Skin epidermis (tissue), 12 donors: Measurements from ENCODE around the gene BACE2.
"Not testable (repeated sequence)": the region's sequence is repeated elsewhere in the genome, so short reads cannot be mapped to it uniquely, and the experiment has no call there.

Experiments used
- H3K27ac ChIP-seq, 21 experiments: fragments of 200-600 bp; sonication (generic) in 11 of 21; one replicate each; pipeline ENCODE4 v1.5.0; 2020; ENCODE audit warnings: mild to moderate bottlenecking in 3 of 21, inconsistent platforms in 2 of 21, moderate library complexity in 2 of 21
- H3K4me3 ChIP-seq, 7 experiments: fragments of 200-600 bp; sonication (generic) in 2 of 7; one replicate each; pipeline ENCODE4 v1.5.0; 2020; ENCODE audit warnings: inconsistent platforms in 2 of 7, mild to moderate bottlenecking in 2 of 7, moderate library complexity in 1 of 7

Gene BACE2

DNA sequence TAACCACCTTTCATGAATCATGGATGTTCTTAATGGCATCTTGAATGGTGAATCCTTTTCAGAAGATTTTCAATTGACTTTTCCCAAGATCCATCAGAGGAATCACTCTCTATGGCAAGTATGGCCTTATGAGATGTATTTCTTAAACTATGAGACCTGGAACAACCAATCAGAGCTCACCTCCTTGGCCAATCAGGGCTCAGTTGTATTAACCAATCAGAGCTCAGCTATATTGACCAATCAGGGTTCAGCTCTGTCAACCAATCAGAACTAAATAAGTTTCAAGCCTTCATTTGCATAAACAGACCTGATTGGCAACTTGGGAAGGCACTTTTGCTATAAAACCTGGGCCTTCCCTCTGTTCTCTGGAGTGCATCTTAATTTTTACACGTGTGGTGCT is 135.0 kb downstream of the BACE2 start:
- Histone ChIP-seq H3K27ac (no peak overlapping the region), H3K4me3 (no peak overlapping the region)

DNA sequence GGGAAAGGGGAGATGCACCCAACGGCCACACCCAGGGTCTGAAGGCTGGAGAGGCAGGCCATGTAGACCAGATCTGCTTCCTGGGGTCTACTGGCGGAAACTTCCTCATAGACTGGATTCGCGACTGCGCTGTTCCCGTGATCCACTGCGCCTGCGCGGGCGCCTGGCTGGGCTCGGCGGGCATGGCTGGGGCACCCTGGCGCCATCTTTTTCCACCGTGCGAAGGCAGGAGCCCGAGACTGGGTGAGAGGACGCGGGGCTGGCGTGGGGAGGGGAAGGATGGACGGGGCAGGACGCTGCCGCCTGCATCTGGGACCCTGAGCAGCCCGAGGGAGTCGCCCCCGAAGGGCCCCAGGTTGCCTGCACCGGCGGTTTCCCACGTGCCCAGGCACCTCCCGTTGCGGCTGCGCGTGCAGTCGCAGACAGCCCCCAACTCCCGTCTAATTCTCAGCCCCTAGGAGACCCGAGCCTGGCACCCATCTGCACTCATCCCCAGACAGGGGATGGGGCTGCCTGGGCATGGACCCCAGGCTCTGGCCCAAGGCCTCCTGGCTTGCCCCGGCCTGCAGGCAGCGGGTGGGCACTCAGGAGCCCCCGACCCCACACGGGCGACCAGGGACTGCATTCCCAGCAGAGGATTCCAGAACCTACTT is 136.2 kb downstream of the BACE2 start:
- Histone ChIP-seq H3K4me3 (no peak overlapping the region), H3K27ac (no peak overlapping the region)

DNA sequence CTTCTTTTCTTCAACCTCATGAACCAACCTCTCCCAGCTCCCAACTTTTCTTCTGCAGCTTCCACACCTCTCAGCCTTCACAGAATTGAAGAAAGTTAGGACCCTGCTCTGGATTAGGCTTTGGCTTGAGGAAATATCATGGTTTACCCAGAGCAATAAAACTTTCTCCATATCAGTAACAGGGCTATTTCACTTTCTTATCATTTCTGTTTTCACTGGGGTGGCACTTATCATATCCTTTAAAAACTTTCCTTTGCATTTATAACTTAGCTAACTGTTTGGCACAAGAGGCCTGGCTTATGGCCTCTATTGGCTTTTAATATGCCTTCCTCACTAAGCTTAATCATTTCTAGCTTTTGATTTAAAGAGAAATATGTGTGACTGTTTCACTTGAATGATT is 139.3 kb downstream of the BACE2 start:
- Histone ChIP-seq H3K4me3 (no peak overlapping the region), H3K27ac (no peak overlapping the region)

DNA sequence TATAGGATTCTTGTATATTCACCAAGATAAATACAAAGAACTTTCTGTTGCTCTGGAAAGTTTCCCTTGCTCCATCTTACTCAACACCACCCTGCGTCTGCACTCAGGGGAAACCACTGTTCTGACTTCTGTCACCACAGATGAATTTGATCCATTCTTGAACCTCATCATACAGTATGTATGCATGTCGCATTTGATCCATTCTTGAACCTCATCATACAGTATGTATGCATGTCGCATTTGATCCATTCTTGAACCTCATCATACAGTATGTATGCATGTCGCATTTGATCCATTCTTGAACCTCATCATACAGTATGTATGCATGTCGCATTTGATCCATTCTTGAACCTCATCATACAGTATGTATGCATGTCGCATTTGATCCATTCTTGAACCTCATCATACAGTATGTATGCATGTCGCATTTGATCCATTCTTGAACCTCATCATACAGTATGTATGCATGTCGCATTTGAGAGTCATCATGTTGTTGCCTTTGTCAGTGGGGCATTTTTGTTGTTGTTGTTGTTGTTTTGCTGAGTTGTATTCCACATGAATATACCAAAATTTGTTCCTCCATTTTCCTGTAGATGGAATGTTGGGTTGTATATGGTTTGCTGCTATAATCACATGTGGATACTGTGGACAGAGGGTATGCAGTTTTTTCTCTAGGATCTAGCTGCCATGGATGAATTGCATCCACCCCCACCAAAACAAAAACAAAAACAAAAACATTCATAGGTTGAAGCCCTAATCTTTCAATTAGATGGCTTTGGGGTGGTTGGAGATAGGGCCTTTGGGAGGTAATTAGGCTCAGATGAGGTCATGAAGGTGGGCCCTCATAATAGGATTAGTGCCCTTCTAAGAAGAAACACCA is 145.6 kb downstream of the BACE2 start:
- H3K4me3 ChIP-seq, H3K27ac ChIP-seq: not testable (repeated sequence)

DNA sequence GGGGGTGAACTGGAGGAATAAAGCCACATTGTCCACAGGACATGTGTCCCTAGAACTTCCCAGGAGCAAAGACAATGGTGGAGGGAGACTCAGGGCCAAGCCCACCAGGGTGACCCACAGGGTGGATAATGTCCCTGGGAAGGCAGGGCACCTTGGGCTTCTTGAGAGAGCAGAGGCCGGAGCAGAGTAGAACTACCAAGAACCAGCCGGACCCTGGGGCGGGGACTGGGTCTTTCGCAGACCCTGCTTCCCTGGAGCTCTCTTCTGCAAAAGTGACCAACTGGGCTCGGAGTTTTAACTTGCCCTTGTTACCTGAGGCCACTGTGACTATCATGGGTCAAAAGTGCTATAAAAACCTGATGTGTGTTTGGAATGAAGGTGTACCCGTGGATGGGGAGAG is 147.8 kb downstream of the BACE2 start:
- Histone ChIP-seq H3K4me3 (no peak overlapping the region), H3K27ac (no peak overlapping the region)

DNA sequence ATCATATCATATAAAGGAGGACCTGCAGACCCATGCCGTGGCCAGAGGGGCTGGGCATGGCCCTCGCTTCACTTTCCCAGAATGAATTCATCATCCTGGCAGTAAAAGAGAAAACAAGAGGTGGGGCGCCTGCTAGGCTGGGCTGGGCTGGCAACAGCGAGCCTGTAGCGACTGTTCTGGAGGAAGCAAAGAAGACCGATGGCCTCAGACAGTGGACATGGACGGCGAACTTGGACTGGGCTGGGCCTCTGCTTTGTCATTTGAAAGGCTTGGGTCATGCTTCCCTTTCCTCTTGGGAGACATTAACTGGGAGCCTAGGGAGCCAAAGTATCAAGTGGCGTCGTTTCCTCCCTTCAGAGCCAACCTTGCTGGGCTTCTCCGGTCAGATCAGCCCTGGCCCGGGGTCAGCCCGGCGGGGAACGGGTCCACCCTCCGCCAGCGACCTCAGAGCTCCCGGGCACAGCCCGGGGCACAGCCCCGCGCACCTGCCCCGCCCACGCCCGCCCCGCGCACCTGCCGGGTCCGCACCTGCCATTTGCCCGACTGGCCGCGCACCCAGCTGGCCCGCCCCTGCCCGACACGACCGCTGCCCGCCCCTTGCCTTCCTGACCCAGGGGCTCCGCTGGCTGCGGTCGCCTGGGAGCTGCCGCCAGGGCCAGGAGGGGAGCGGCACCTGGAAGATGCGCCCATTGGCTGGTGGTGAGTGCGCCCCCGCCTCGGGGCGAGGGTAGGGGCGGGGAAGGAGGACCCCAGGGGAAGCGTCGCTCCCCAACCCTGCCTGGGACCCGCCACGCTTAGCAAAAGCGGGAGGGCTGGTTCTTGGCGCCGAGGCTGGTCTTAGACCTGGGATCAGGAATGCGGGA is 148.5 kb downstream of the BACE2 start, which contains the start of gene FAM3B:
Gene FAM3B, plus strand, starts transcription at position 602 of the 863 bp plus-strand sequence. Its CDS starts 79 bp downstream, at position 681.
- H3K27ac ChIP-seq, result peak within 1 kb of the TSS in 4 of 21 experiments; percentile 5 to 39 (median 28)

DNA sequence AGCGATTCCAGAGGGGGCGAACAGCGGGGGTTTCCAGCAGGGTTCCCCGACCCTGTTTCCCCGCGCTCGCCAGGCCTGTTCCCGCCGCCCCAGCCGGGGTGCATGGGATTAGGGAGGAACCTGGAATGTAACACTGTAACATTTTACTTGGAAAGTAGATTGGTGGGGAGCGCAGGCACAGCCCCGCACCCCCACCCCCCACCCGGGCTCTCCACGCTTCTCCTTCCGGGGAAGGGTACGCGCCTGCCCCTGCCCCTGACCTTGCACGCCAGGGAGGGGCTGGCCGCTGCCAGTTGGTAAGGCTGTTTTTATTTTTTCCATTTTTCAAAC is 149.1 kb downstream of the BACE2 start:
- Histone ChIP-seq H3K27ac (peak overlapping the region in 4 of 21 experiments; percentile 5 to 39 (median 28)), H3K4me3 (peak overlapping the region in 4 of 7 experiments; percentile 19 to 30 (median 22))

More for the DNA sequence above, 148.5 kb downstream of the BACE2 start, which contains the start of gene FAM3B:
- peak within 1 kb of the TSS in 4 of 7 experiments; percentile 19 to 30 (median 22) for H3K4me3 ChIP-seq

DNA sequence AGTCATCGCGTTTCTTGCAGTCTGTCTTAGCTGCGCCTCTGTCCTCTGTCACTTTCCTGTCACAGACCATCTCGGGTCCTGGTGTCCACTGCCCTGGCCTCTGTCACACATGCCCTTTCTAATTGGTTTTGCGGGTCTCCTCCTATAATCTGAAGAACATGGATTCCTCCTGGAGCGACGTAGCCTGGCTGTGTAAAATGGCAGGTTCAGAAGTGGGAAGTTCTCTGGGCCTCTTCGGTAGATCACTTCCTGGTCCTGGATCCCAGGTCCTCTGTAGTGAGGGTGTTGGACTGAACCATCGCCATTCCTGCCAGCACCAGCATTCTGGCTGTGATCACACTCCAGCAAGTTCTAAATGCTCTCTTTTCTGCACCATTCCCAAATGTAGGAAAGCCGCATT is 149.5 kb downstream of the BACE2 start:
- H3K27ac ChIP-seq, result no peak overlapping the region
- H3K4me3 ChIP-seq, result no peak overlapping the region

DNA sequence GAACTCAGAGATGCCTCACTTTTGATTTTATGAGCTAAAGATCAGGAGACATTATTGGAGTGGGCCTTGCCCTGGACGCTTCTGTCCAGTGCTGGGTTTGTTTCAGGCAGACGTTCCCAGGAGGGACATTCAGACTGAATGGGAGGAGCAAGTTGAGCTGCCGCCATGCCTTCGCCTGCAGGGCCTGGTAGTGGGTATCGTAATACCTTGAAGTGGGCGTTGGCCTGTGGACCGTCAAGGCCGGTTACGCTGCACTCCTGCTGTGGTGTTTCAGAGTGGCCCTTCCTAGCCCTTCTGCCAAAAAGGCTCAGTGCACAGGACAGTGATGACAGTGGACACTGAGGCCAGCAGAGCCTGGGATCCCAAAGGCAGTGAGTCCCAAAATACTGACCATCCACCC is 150.3 kb downstream of the BACE2 start:
- no peak overlapping the region for H3K4me3 ChIP-seq
- H3K27ac ChIP-seq, result no peak overlapping the region

DNA sequence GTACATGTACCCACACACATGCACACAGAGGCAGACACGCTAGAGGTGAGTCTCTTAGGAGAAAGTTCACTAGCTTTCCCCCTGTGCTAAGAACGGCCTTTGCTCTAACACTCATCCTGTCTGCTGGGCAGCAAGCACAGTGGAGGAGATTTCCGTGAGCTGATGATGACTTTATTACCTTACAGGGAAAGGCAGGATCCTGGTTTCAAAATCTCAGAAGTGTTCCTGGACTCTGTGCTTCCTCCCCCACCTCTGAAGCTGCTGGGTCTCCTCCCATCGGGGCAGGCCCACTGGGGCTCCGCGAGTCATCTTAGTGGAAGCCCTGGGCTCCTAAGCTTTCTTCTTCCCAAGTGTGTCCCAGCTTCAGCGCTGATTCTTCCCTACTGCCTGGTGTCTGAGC is 151.3 kb downstream of the BACE2 start:
- no peak overlapping the region for H3K27ac ChIP-seq
- H3K4me3 ChIP-seq, result no peak overlapping the region

DNA sequence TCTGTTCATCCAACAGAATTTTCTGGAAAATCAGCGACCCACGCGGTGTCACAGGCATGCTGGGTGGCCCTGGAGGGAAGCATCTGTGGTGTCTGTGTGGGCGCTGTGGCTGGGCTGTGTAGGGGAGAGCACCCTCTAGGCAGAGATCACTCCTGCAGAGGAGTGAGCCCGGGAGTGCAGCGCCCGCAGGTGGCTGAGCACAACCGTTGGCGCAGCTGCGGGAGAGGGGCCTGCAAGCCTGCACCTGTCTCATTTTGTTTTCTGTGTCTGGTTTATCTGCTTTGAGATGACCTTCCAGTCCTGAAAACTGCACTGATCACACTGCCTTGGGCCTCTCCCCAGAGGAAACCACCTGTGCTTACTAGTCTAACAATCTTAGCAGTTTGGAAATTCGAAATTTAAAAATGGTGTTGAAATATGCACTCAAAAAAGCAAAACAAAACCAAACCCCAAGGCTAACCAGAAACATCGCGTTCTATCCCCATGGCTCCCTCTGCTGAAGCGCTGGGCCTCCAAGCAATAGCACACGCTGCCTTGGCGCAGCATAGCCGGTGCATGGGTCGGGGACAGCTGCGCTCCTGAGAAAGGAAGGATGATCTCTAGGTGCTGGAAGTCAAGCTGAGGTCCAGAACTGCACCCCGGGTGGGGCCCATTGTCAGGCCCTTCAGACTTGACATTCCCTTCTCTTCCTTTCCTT is 153.4 kb downstream of the BACE2 start:
- H3K27ac ChIP-seq, result no peak overlapping the region
- no peak overlapping the region for H3K4me3 ChIP-seq

DNA sequence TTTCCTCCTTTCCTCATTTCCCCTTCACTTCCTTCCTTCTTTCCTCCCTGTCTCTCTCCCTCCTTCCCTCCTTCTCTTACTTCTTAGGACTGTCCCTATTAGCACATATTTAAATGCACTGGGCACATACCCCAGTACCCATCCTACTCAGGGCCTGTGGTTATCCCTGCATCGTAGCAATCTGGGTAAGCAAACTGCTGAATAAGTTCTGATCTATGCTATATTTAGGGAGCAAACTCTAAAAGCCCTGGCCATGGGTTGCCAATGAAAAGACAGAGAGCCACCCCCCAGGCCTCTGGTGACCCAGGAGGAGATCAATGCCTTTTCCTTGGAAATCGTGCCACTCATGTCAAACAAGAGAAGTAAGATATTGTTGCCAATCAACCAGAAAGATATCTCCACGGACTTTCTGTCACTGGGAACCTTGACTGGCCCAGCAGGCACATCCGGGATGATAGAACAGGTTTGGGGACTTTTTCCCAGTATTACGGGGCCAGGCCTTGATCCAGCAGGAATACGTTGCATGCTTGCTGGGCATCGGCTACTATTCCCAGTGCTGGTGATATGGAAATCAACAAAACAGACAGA is 154.0 kb downstream of the BACE2 start:
- Histone ChIP-seq H3K27ac (no peak overlapping the region), H3K4me3 (no peak overlapping the region)

DNA sequence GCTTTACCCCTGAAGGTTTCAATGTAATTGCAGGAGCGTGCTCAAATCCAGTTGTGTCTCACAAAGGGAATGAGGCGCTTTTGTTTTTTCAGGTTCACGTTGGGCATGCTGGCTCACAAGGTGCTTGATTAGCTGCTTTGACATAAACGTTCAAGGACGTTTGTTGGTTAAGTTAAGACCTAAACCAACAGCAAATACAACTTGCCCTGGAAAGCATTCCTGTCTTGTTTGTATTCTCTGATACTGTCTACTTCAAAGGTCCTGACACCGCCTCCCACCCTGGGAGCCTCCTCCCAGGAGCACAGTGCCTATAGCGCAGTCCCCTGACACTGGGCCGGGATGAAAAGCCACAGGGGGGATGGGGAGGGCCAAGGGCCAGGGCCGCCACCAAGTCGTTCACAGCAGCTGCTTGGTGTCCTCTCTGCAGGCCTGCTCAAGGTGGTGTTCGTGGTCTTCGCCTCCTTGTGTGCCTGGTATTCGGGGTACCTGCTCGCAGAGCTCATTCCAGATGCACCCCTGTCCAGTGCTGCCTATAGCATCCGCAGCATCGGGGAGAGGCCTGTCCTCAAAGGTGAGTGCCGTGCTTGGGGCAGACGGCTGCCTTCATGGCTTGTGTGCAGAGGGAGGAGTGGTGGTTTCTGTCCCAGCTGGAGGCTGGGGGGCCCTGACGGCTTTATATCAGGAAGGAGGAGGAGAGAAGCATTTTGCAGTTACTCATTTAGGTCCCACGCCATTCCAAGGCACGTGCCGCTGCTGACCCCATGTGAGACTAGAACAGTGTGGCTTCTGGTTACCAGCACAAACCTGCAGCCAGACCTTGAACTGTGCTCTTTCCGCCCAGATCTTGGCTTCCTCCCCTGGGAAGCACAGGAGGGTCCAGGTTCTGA is 154.8 kb downstream of the BACE2 start:
- H3K4me3 ChIP-seq, result no peak overlapping the region
- no peak overlapping the region for H3K27ac ChIP-seq

DNA sequence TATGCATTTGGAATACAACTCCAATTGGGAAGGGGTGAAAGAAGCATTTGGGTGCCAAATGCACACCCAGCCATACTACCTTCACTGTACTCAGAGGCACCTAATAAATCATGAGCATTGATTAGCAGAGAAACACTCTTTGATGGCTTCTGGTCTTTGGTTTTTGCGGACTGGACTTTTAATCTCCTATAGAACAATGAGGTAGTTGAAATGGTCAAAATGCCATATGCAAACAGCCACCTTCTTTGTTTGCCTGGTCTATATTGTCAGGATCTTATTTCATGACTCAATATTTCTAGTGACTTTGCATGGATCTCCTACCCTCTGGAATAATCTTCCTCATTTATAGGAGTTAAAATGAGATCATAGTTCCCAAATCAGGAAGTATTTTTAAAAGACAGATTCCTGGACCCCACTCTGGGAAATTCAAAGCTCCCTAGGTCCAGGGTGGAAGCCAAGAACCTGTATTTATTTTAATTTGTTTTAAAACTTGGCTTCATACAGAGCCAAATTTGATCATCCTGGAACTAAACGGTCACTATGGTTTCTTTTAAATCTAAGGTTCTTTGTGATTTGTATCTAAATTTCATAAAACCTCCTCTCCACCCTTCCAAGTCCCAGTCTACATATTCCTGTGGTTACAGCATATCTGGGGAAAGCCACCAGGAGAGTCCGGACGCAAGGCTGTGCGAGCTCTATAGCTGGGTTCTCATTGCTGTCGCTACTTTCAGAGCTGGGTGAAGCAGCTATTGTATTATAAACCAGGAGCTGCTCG is 157.4 kb downstream of the BACE2 start:
- Histone ChIP-seq H3K27ac (no peak overlapping the region), H3K4me3 (no peak overlapping the region)

DNA sequence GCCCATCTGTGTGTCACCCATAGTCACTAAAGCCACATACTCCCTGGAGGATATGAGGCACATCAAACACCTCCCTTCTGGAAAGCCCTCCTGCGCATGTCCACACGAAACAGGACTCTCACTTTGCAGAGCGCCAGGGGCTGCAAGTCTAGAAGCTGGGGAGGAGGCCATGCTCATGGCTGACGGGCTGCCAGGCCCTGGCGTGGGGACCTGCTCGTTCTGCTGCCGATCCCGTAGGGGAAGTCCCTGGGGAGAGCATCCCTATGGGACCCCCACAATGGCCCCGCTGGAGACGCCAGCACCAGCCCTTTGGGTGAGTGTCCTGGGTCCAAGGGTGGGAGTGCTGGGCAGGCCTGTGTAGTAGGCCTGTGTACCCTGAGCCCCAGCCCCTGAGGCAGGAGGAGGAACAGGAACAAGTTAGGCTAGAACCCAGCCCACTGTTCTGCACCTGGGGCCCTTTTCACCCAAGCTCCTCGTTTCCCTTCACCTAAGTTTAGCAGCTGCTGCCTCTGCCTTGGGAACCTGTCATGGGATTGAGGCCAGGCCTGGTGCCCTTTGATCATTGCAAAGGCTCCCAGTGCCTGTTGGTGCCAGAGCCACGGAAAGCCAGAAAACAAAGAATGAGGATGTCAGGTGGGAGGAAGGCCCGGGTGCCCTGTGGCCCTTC is 158.6 kb downstream of the BACE2 start:
- Histone ChIP-seq H3K4me3 (no peak overlapping the region), H3K27ac (no peak overlapping the region)

DNA sequence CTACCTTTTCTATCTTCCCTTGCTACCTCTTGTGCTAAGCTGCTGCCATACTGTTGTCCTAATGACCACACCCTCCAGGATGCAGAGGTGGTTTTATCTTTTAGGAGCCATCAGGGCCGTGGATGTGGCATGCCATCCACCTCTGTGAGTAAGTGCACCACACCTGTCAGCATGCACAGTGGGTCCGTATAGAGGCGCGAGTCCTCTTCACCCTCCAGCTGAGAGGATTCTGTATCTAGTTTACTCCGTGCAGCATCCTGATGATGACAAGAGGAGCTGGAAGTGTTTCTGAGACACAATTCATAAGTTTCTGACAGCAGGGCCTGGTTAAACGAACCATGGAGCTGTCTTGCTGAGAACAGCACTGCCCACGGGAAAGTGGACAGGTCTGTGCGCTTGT is 159.8 kb downstream of the BACE2 start:
- Histone ChIP-seq H3K4me3 (no peak overlapping the region), H3K27ac (no peak overlapping the region)
